HFF-Myc (cell line): ENCODE data around the gene ABCA13.

Experiments
- DNase-seq: peaks from one replicate; pipeline ENCODE4 v3.0.0-alpha.2; 2011; ENCODE audit warnings: low read depth; ENCODE audit errors: extremely low read depth
- H3K4me3 ChIP-seq: replicated peaks from 2 replicates; pipeline ENCODE4 v1.5.1; 2011; ENCODE audit warnings: low read depth, mild to moderate bottlenecking, control low read depth, low read length
- TF ChIP-seq, protein P1 (sequence below): IDR thresholded peaks from 2 replicates; pipeline ENCODE4 v1.5.1; 2012; ENCODE audit warnings: mild to moderate bottlenecking, low read depth, low read length, control low read depth; ENCODE audit errors: missing control alignments

ABCA13 gene

DNA sequence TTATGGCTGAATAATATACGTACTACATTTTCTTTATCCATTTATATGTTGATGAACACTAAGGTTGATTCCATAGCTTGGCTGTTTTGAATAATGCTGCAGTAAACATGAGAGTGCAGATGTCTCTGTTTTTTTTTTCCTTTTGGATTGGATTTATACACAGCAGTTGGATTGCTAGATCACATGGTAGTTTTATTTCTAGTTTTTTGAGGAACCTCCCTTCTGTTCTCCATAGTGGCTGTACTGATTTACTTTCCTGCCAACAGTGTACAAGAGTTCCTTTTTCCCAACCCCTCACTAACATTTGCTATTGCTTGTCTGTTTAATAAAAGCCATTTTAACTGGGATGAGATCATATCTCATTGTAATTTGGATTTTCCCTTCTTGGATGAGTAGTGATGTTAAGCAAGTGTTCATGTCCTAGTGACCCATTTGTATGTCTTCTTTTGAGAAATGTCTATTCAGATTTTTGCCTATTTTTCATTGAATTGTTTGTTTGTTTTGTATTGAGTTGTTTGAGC lies 36.0 kb downstream of the ABCA13 start:
- DNase-seq, result no peak
- TF ChIP-seq, protein P1, sequence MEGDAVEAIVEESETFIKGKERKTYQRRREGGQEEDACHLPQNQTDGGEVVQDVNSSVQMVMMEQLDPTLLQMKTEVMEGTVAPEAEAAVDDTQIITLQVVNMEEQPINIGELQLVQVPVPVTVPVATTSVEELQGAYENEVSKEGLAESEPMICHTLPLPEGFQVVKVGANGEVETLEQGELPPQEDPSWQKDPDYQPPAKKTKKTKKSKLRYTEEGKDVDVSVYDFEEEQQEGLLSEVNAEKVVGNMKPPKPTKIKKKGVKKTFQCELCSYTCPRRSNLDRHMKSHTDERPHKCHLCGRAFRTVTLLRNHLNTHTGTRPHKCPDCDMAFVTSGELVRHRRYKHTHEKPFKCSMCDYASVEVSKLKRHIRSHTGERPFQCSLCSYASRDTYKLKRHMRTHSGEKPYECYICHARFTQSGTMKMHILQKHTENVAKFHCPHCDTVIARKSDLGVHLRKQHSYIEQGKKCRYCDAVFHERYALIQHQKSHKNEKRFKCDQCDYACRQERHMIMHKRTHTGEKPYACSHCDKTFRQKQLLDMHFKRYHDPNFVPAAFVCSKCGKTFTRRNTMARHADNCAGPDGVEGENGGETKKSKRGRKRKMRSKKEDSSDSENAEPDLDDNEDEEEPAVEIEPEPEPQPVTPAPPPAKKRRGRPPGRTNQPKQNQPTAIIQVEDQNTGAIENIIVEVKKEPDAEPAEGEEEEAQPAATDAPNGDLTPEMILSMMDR, result no peak
- no peak overlapping the region for H3K4me3 ChIP-seq

GRCh38 chr7:48209004-48209600 lies 37.8 kb downstream of the ABCA13 start:
- TF ChIP-seq, protein P1, result no peak

DNA sequence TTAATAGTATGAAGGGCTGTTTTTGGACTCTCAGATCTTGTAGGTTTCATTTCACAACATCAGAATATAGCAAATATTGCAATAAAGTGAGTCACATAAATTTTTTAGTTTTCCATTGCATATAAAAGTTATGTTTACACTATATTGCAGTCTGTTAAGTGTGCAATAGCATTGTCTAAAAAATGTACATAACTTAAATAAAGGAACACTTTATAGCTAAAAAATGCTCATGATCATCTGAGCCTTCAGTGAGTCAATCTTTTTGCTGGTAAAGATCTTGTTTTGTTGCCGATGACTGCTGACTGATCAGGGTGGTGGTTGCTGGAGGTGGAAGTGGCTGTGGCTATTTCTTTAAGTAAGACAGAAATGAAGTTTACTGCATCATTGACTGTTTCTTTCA lies 42.0 kb downstream of the ABCA13 start:
- TF ChIP-seq, protein P1, result no peak
- H3K4me3 ChIP-seq, result no peak overlapping the region
- DNase-seq, result no peak

More at GRCh38 chr7:48209004-48209600, 37.8 kb downstream of the ABCA13 start:
- H3K4me3 ChIP-seq, result no peak overlapping the region
- no peak for DNase-seq

GRCh38 chr7:48217266-48217665 lies 46.0 kb downstream of the ABCA13 start:
- no peak for DNase-seq
- TF ChIP-seq, protein P1, result no peak
- H3K4me3 ChIP-seq, result no peak overlapping the region

DNA sequence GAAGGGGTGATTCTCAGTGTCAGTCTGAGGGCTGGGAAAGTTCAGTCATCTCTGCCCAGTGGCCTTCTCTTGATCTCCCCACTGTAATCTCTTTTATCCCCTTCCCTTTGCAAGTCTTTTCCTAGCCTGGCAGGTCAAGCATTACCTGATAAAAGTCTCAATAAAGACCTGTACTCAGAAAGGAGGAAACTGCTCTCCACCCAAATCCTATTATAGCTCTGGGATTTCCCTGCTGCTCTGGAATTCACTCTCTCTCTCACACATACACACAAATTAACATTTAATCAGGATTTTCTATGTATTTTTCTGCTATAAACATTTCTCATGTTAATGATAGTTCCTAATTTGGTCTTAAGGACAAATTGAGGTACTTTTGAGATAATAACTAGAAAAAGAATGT lies 46.5 kb downstream of the ABCA13 start:
- TF ChIP-seq, protein P1, result no peak
- DNase-seq, result no peak
- H3K4me3 ChIP-seq, result no peak overlapping the region

DNA sequence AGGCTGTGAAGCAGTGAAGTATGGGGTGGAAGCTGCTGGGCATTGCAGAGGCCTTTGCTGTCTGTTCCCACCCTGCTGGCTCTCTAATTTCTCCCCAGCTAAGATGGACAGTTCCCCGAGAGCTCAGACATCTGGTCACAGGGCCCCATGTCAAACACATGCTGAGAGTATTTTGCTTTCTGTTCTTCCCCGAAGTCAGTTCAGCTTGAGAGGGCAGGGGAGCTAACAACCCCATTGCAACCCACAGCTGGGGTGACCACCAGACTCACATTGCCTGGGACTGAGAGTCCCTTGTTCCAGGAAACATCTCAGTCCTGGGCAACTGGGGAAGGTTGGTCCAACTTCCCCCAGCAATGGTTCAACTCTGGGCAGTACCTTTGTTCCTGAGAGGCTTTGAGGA lies 52.8 kb downstream of the ABCA13 start:
- TF ChIP-seq, protein P1, result no peak
- H3K4me3 ChIP-seq, result no peak overlapping the region
- DNase-seq, result no peak

DNA sequence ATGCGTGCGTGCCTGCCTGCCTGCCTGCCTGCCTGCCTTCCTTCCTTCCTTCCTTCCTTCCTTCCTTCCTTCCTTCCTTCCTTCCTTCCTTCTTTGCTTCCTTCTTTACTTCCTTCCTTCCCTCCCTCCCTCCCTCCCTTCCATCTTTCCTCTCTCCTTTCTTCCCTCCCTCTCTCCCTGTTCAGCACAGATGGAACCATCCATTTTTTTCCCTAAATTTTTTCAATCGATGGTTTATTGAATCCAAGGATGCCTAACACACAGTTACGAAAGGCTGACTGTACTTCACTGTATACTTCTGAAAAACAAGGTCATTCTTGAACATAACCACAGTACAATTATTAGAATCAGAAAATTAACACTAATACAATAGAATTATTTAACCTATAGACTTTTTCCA lies 53.8 kb downstream of the ABCA13 start:
- no peak for DNase-seq
- TF ChIP-seq, protein P1, result no peak
- no peak overlapping the region for H3K4me3 ChIP-seq
